CD4-positive, alpha-beta T cell (primary cell): Measurements from ENCODE around the gene PRR14. TPM values are rescaled to one million over a fixed set of nuclear protein-coding genes. Genes with fewer than 3 reads are reported as not detected.
A peak's percentile ranks its signal among the peaks of the same experiment; 100 is the strongest.

ENCODE experiments used
- ATAC-seq: fragments of 200-7000 bp; cut with Tn5 transposase; one replicate; pipeline ENCODE4 v1.10.0; 2022; ENCODE audit warnings: mild to moderate bottlenecking; ENCODE audit not compliant: poor library complexity
- CTCF ChIA-PET: fragments of 350-600 bp; sonication (Branson Sonifier 250); formaldehyde crosslinking; loops from one replicate; lab custom pipeline; 2021; ENCODE audit warnings: antibody characterized with exemption, inconsistent platforms; lab: Charles Lee
- POLR2A ChIA-PET: fragments of 350-600 bp; sonication (Branson Sonifier 250); formaldehyde crosslinking; loops from one replicate; lab custom pipeline; 2021; ENCODE audit warnings: antibody characterized with exemption, inconsistent platforms; lab: Charles Lee
- DNase-seq, 14 experiments: peaks; one replicate each; pipeline ENCODE4 v3.0.0-alpha.2; 2013 to 2020; ENCODE audit warnings: mixed read lengths in 2 of 14
- H3K27ac ChIP-seq, 2 donors: one replicate each; pipeline versions ENCODE4 v1.5.1 to v1.7.0; 2013; ENCODE audit warnings: low read length in 2 of 2, low read depth in 1 of 2, mild to moderate bottlenecking in 1 of 2
- H3K27me3 ChIP-seq, 2 experiments: 1 replicate in 1 of 2; 2 replicates in 1 of 2; pipeline versions ENCODE4 v1.6.1 to v1.7.0; 2013; ENCODE audit warnings: low read length in 2 of 2, control low read depth in 1 of 2, mild to moderate bottlenecking in 1 of 2, moderate library complexity in 1 of 2; ENCODE audit not compliant: insufficient read depth in 2 of 2, control insufficient read depth in 1 of 2
- H3K36me3 ChIP-seq: one replicate; pipeline ENCODE4 v1.6.1; 2013; ENCODE audit warnings: low read length, control low read depth; ENCODE audit not compliant: insufficient read depth
- H3K4me1 ChIP-seq: one replicate; pipeline ENCODE4 v1.6.1; 2013; ENCODE audit warnings: low read length, control low read depth; ENCODE audit not compliant: insufficient read depth
- H3K4me3 ChIP-seq: one replicate; pipeline ENCODE4 v1.5.1; 2013; ENCODE audit warnings: mild to moderate bottlenecking, low read length, moderate library complexity
- H3K9me3 ChIP-seq, 2 experiments: 1 replicate in 1 of 2; 2 replicates in 1 of 2; pipeline versions ENCODE4 v1.6.1 to v1.7.0; 2013; ENCODE audit warnings: low read length in 2 of 2, mild to moderate bottlenecking in 2 of 2, control low read depth in 1 of 2, moderate library complexity in 1 of 2; ENCODE audit not compliant: control insufficient read depth in 1 of 2, insufficient read depth in 1 of 2
- H3K27ac Mint-ChIP-seq: one replicate; pipeline ENCODE4 v1.8.0; 2020; ENCODE audit warnings: mixed read lengths
- H3K27me3 Mint-ChIP-seq: one replicate; pipeline ENCODE4 v1.8.0; 2021; ENCODE audit warnings: mixed read lengths
- H3K36me3 Mint-ChIP-seq: one replicate; pipeline ENCODE4 v1.8.0; 2021; ENCODE audit warnings: low read depth, mixed read lengths
- H3K4me1 Mint-ChIP-seq: one replicate; pipeline ENCODE4 v1.8.0; 2021; ENCODE audit warnings: low read depth, mixed read lengths
- H3K4me3 Mint-ChIP-seq: one replicate; pipeline ENCODE4 v1.8.0; 2020; ENCODE audit warnings: mild to moderate bottlenecking, mixed read lengths
- H3K9me3 Mint-ChIP-seq: one replicate; pipeline ENCODE4 v1.8.0; 2020; ENCODE audit warnings: mixed read lengths
- CTCF ChIP-seq: fragments of 200-600 bp; IDR thresholded peaks from one replicate; pipeline ENCODE4 v1.8.0; 2022; ENCODE audit warnings: antibody characterized with exemption, mild to moderate bottlenecking
- intact Hi-C, 2 experiments: fragments of 100-400 bp; cut with DNase I in 1 of 2; cut with micrococcal nuclease in 1 of 2; formaldehyde crosslinking; loops; one replicate each; pipeline versions ENCODE4 v1.15.1 to v1.9.0; 2023 to 2025; cut with DNase I, micrococcal nuclease
- total RNA-seq, 174 experiments: library from RNA in 2 of 174; stranded (reverse) in 2 of 174; gene quantifications; one replicate each; pipeline ENCODE4 v1.2.3 and lab custom pipeline; 2021 to 2026

Gene PRR14
- total RNA-seq, 2 experiments from 2014 or later: 50.2 to 51.7 TPM

GRCh38 chr16:30660424-30661261 lies 9.9 kb downstream of the PRR14 start:
- H3K9me3 ChIP-seq: no peaks in the 10 kb centered on the region
- H3K4me3 Mint-ChIP-seq: peak overlapping the region; percentile 84
- H3K27me3 ChIP-seq: no peaks in the 10 kb centered on the region
- peak overlapping the region; percentile 92 to 99 for H3K27ac ChIP-seq
- H3K4me3 ChIP-seq: peak overlapping the region; percentile 93
- peaks cover 70% of the 10 kb centered on the region for H3K4me1 ChIP-seq
- no peak for TF ChIP-seq CTCF
- ChIA-PET POLR2A (interaction anchor here (0.6 to 4.6 kb wide), 12 partner anchors 10 to 595 kb away, joined by 3 to 88 read pairs (median 10); partner anchors contain the start of genes ALDOA, DCTPP1, PHKG2 and PRR14), CTCF (interaction anchor here (0.9 to 4.7 kb wide), 4 partner anchors 9 to 33 kb away, joined by 3 to 53 read pairs (median 4); partner anchors contain the start of gene PRR14)
- peak; percentile 50 to 93 (median 72) for DNase-seq
- H3K27me3 Mint-ChIP-seq: no peaks in the 10 kb centered on the region
- intact Hi-C loops: loop anchor here in 1 of 2 experiments (1.0 kb wide), 1 partner anchor 34 kb away; no protein-coding TSS in a partner anchor
- peak overlapping the region; percentile 93 for H3K27ac Mint-ChIP-seq
- peaks cover 60% of the 10 kb centered on the region for H3K36me3 ChIP-seq
- no peaks in the 10 kb centered on the region for H3K9me3 Mint-ChIP-seq
- ATAC-seq: no peak
- H3K4me1 Mint-ChIP-seq: peaks cover 53% of the 10 kb centered on the region
- peaks cover 73% of the 10 kb centered on the region for H3K36me3 Mint-ChIP-seq

- ATAC-seq (no peak), DNase-seq (peak in 2 of 14 experiments; percentile 8 to 29)
- Histone ChIP-seq H3K4me3 (no peak overlapping the region), H3K27me3 (no peaks in the 10 kb centered on the region), H3K36me3 (peaks cover 66% of the 10 kb centered on the region), H3K9me3 (no peaks in the 10 kb centered on the region), H3K4me1 (peaks cover 61% of the 10 kb centered on the region), H3K27ac (peak overlapping the region in 1 of 2 donors; percentile 47)
- Mint-ChIP-seq H3K27ac (peak overlapping the region; percentile 93), H3K4me1 (peaks cover 39% of the 10 kb centered on the region), H3K9me3 (no peaks in the 10 kb centered on the region), H3K36me3 (peaks cover 77% of the 10 kb centered on the region), H3K4me3 (peak overlapping the region; percentile 84), H3K27me3 (no peaks in the 10 kb centered on the region)
- ChIA-PET POLR2A (interaction anchor here (4.6 kb wide), 1 partner anchor 12 kb away, joined by 88 read pairs; the partner anchor contains the start of gene PRR14), CTCF (interaction anchor here (4.7 kb wide), 1 partner anchor 32 kb away, joined by 53 read pairs; no protein-coding TSS in a partner anchor)
- intact Hi-C loops: no loop called here
- no peak for TF ChIP-seq CTCF
Measured at GRCh38 chr16:30662449-30662848, 11.7 kb downstream of the PRR14 start.

- DNase-seq: no peak
- no peak overlapping the region for H3K4me3 Mint-ChIP-seq
- ChIA-PET CTCF (interaction anchor here (1.3 kb wide), 1 partner anchor 31 kb away, joined by 4 read pairs; no protein-coding TSS in a partner anchor), POLR2A (no interaction called here)
- intact Hi-C loops: no loop called here
- no peaks in the 10 kb centered on the region for H3K27me3 Mint-ChIP-seq
- no peaks in the 10 kb centered on the region for H3K9me3 ChIP-seq
- H3K4me1 Mint-ChIP-seq: peaks cover 36% of the 10 kb centered on the region
- ATAC-seq: no peak
- H3K36me3 ChIP-seq: peaks cover 72% of the 10 kb centered on the region
- no peaks in the 10 kb centered on the region for H3K9me3 Mint-ChIP-seq
- H3K27ac Mint-ChIP-seq: peak overlapping the region; percentile 76
- H3K36me3 Mint-ChIP-seq: peaks cover 78% of the 10 kb centered on the region
- no peak for TF ChIP-seq CTCF
- no peaks in the 10 kb centered on the region for H3K27me3 ChIP-seq
- H3K27ac ChIP-seq: no peak overlapping the region
- peaks cover 59% of the 10 kb centered on the region for H3K4me1 ChIP-seq
- no peak overlapping the region for H3K4me3 ChIP-seq
Measured at GRCh38 chr16:30663038-30663437, 12.3 kb downstream of the PRR14 start.
